ENCODE results near the gene MAPKBP1. TPM values are rescaled to one million over a fixed set of nuclear protein-coding genes. Genes with fewer than 3 reads are reported as not detected.

Gene MAPKBP1
- total RNA-seq, 1 experiment from 2014 or later = 13.7 TPM

GRCh38 chr15:41852736-41853590 is 78.7 kb downstream of the MAPKBP1 start:
- no peaks in the 10 kb centered on the region for H3K79me2 ChIP-seq (ENCODE audit: insufficient read depth, low read length)
- no peaks in the 10 kb centered on the region for H3K9me3 Mint-ChIP-seq
- no peaks in the 10 kb centered on the region for H3K4me1 ChIP-seq (ENCODE audit: insufficient read depth, low read length)
- H4K8ac ChIP-seq (replicated peaks; ENCODE audit: insufficient read length, low read depth, low read length) = no peak overlapping the region
- no peak overlapping the region for H3K9ac ChIP-seq (ENCODE audit: extremely low read depth, insufficient read length, low read length)
- TF ChIP-seq CTCF (conservative IDR thresholded peaks at IDR 0.05) = no peak
- H4K20me1 ChIP-seq (ENCODE audit: control insufficient read depth, insufficient read depth, insufficient read length) = no peaks in the 10 kb centered on the region
- H3K36me3 Mint-ChIP-seq (ENCODE audit: insufficient read depth in 1 of 3, low read depth in 3 of 3) = peaks cover 1 to 7% (median 7%) of the 10 kb centered on the region in 3 experiments; a peak in 6 of 7 replicates
- H2BK12ac ChIP-seq (ENCODE audit: insufficient read length, low read depth, low read length) = no peak overlapping the region
- H2AFZ ChIP-seq (ENCODE audit: low read length) = no peak overlapping the region
- H3K27ac ChIP-seq (ENCODE audit: insufficient read length, low read depth, low read length) = no peak overlapping the region
- H3K4me1 Mint-ChIP-seq = peaks cover 8 to 16% of the 10 kb centered on the region in 2 experiments
- H3K27me3 ChIP-seq (ENCODE audit: insufficient read depth, low read length) = no peaks in the 10 kb centered on the region
- H3K18ac ChIP-seq (ENCODE audit: insufficient read length, low read depth, low read length) = no peak overlapping the region
- H3K56ac ChIP-seq (ENCODE audit: insufficient read length, low read depth, low read length) = no peak overlapping the region
- no peak overlapping the region; the same call in 1 of the 2 replicates for H3K14ac ChIP-seq (ENCODE audit: insufficient read depth, low read length)
- H2BK5ac ChIP-seq (ENCODE audit: insufficient read length, low read length) = no peak overlapping the region
- H2AK5ac ChIP-seq (ENCODE audit: insufficient read length, low read length) = no peak overlapping the region
- H4K91ac ChIP-seq (ENCODE audit: insufficient read length, low read depth, low read length) = no peak overlapping the region
- no CpG with 5 or more reads among the region's 17 CpGs for WGBS (ENCODE audit: extremely low coverage, insufficient read length, low lambda C conversion rate)
- H3K4ac ChIP-seq (ENCODE audit: low read depth, low read length) = no peak overlapping the region
- DNase-seq = no peak
- no peak overlapping the region for H2BK20ac ChIP-seq (ENCODE audit: low read depth, low read length, poor library complexity, severe bottlenecking)
- peaks cover 3% of the 10 kb centered on the region for H3K23me2 ChIP-seq (ENCODE audit: insufficient read length, low read depth, low read length, poor library complexity, severe bottlenecking)
- no peak overlapping the region for H3K27ac Mint-ChIP-seq
- no peak overlapping the region for H2BK120ac ChIP-seq (ENCODE audit: low read depth, low read length, poor library complexity, severe bottlenecking)
- no peak overlapping the region for H3T11ph ChIP-seq (ENCODE audit: low read length)
- no peak overlapping the region for H3K4me3 Mint-ChIP-seq
- H2BK15ac ChIP-seq (ENCODE audit: low read depth, low read length) = no peak overlapping the region
- H3K79me1 ChIP-seq (ENCODE audit: insufficient read depth, low read depth, low read length, poor library complexity, severe bottlenecking) = no peaks in the 10 kb centered on the region
- no peak overlapping the region for H3K23ac ChIP-seq (ENCODE audit: insufficient read length, low read depth, low read length)
- H3K4me2 ChIP-seq (ENCODE audit: insufficient read depth, insufficient read length, low read length) = no peak overlapping the region
- no peaks in the 10 kb centered on the region for H3K9me3 ChIP-seq (ENCODE audit: control insufficient read depth, low read depth, low read length)
- peaks cover 3% of the 10 kb centered on the region for H3K27me3 Mint-ChIP-seq (ENCODE audit: low read depth)
- no peak overlapping the region for H4K5ac ChIP-seq (ENCODE audit: insufficient read length, low read depth, low read length)
